ENCODE measurements around the gene LRRC49. TPM values are rescaled to one million over a fixed set of nuclear protein-coding genes. Genes with fewer than 3 reads are reported as not detected.

LRRC49 gene
- under 1 TPM; 0.14 to 0.62 TPM for total RNA-seq

- POLR2A ChIA-PET, result no interaction called here
These were observed at the start of gene LRRC49, which contains the start of gene THAP10 for GRCh38 chr15:70892002-70892911. TSS of gene LRRC49 (plus strand) at chr15:70892826. CDS start at chr15:70892895, 69 bp downstream. TSS of gene THAP10 (minus strand) at chr15:70892433. CDS start at chr15:70892272, 161 bp downstream.

GRCh38 chr15:70845602-70846360, 46.8 kb upstream of the LRRC49 start:
- intact Hi-C loops (cut with DNase I, micrococcal nuclease), result no loop called here
- ATAC-seq (no peak), DNase-seq (no peak)
- no peaks in the 10 kb centered on the region for H3K4me1 Mint-ChIP-seq
- no peaks in the 10 kb centered on the region for H3K9me3 Mint-ChIP-seq (ENCODE audit: low read depth)
- POLR2A ChIA-PET, result interaction anchor here (0.6 kb wide), 1 partner anchor 241 kb away, joined by 9 read pairs; no protein-coding TSS in a partner anchor
- no peak overlapping the region for H3K27ac Mint-ChIP-seq
- H3K4me3 Mint-ChIP-seq, result no peak overlapping the region
- peaks cover 31% of the 10 kb centered on the region for H3K27me3 Mint-ChIP-seq
- H3K36me3 Mint-ChIP-seq (ENCODE audit: low read depth), result no peaks in the 10 kb centered on the region
- CTCF ChIA-PET, result interaction anchor here (1.2 kb wide), 1 partner anchor 21 kb away, joined by 4 read pairs; no protein-coding TSS in a partner anchor

More at GRCh38 chr15:70892002-70892911, at the start of gene LRRC49, which contains the start of gene THAP10:
- DNase-seq (peak; percentile 71), ATAC-seq (peak; percentile 86)
- Mint-ChIP-seq H3K4me1 (peaks cover 9% of the 10 kb centered on the region), H3K9me3 (ENCODE audit: low read depth) (no peaks in the 10 kb centered on the region), H3K4me3 (peak within 1 kb of the TSS; percentile 84), H3K27me3 (peaks cover 39% of the 10 kb centered on the region), H3K36me3 (ENCODE audit: low read depth) (no peaks in the 10 kb centered on the region), H3K27ac (peak within 1 kb of the TSS; percentile 70)
- intact Hi-C loops (cut with DNase I, micrococcal nuclease), result loop anchor here in 1 of 2 experiments (1.0 kb wide), 1 partner anchor 129 kb away; the partner anchor contains the start of gene UACA
- CTCF ChIA-PET, result interaction anchor here (0.5 to 1.7 kb wide), 5 partner anchors 13 to 810 kb away, joined by 3 to 8 read pairs (median 3); no protein-coding TSS in a partner anchor

- H3K27me3 Mint-ChIP-seq, result peaks cover 45% of the 10 kb centered on the region
- peaks cover 3% of the 10 kb centered on the region for H3K4me1 Mint-ChIP-seq
- DNase-seq (no peak), ATAC-seq (no peak)
- no peak overlapping the region for H3K27ac Mint-ChIP-seq
- CTCF ChIA-PET, result interaction anchor here (0.7 to 0.8 kb wide), 2 partner anchors 37 to 180 kb away, joined by 3 read pairs; no protein-coding TSS in a partner anchor
- no peaks in the 10 kb centered on the region for H3K9me3 Mint-ChIP-seq (ENCODE audit: low read depth)
- no peaks in the 10 kb centered on the region for H3K36me3 Mint-ChIP-seq (ENCODE audit: low read depth)
- intact Hi-C loops (cut with DNase I, micrococcal nuclease), result no loop called here
- no peak overlapping the region for H3K4me3 Mint-ChIP-seq
- POLR2A ChIA-PET, result no interaction called here
These were observed 40.7 kb upstream of the LRRC49 start for GRCh38 chr15:70851889-70852288.

- Mint-ChIP-seq H3K9me3 (ENCODE audit: low read depth) (no peaks in the 10 kb centered on the region), H3K4me1 (peaks cover 3% of the 10 kb centered on the region), H3K27me3 (peaks cover 45% of the 10 kb centered on the region), H3K27ac (no peak overlapping the region), H3K4me3 (peak overlapping the region; percentile 45), H3K36me3 (ENCODE audit: low read depth) (no peaks in the 10 kb centered on the region)
- intact Hi-C loops (cut with DNase I, micrococcal nuclease), result no loop called here
- CTCF ChIA-PET, result interaction anchor here (0.6 to 0.8 kb wide), 2 partner anchors 56 to 591 kb away, joined by 3 read pairs; no protein-coding TSS in a partner anchor
- POLR2A ChIA-PET, result no interaction called here
- DNase-seq, result no peak
- no peak for ATAC-seq
These were observed 39.9 kb upstream of the LRRC49 start for GRCh38 chr15:70852501-70853317.

- Mint-ChIP-seq H3K9me3 (ENCODE audit: low read depth) (no peaks in the 10 kb centered on the region), H3K36me3 (ENCODE audit: low read depth) (no peaks in the 10 kb centered on the region), H3K27me3 (peaks cover 43% of the 10 kb centered on the region), H3K4me1 (peaks cover 3% of the 10 kb centered on the region), H3K27ac (no peak overlapping the region), H3K4me3 (peak overlapping the region; percentile 45)
- ATAC-seq (peak; percentile 63), DNase-seq (peak; percentile 49)
- intact Hi-C loops (cut with DNase I, micrococcal nuclease), result no loop called here
- CTCF ChIA-PET, result interaction anchor here (0.8 kb wide), 1 partner anchor 56 kb away, joined by 3 read pairs; no protein-coding TSS in a partner anchor
- POLR2A ChIA-PET, result no interaction called here
These were observed 39.2 kb upstream of the LRRC49 start for GRCh38 chr15:70853318-70853972.

GRCh38 chr15:70853973-70854665, 38.5 kb upstream of the LRRC49 start, which contains the start of gene LARP6:
TSS of gene LARP6 (minus strand) at chr15:70854157. CDS start at chr15:70854088, 69 bp downstream.
- peaks cover 3% of the 10 kb centered on the region for H3K4me1 Mint-ChIP-seq
- DNase-seq (peak; percentile 43), ATAC-seq (peak; percentile 63)
- peaks cover 44% of the 10 kb centered on the region for H3K27me3 Mint-ChIP-seq
- H3K9me3 Mint-ChIP-seq (ENCODE audit: low read depth), result no peaks in the 10 kb centered on the region
- H3K27ac Mint-ChIP-seq, result no peak within 1 kb of the TSS
- H3K4me3 Mint-ChIP-seq, result peak within 1 kb of the TSS; percentile 63
- intact Hi-C loops (cut with DNase I, micrococcal nuclease), result no loop called here
- ChIA-PET POLR2A (no interaction called here), CTCF (interaction anchor here (0.5 to 0.8 kb wide), 2 partner anchors 11 to 55 kb away, joined by 3 read pairs; no protein-coding TSS in a partner anchor)
- H3K36me3 Mint-ChIP-seq (ENCODE audit: low read depth), result no peaks in the 10 kb centered on the region

- intact Hi-C loops (cut with DNase I, micrococcal nuclease), result no loop called here
- Mint-ChIP-seq H3K9me3 (ENCODE audit: low read depth) (no peaks in the 10 kb centered on the region), H3K4me3 (peak overlapping the region; percentile 63), H3K4me1 (peaks cover 3% of the 10 kb centered on the region), H3K27ac (no peak overlapping the region), H3K36me3 (ENCODE audit: low read depth) (no peaks in the 10 kb centered on the region), H3K27me3 (peaks cover 44% of the 10 kb centered on the region)
- ATAC-seq (no peak), DNase-seq (no peak)
- ChIA-PET POLR2A (no interaction called here), CTCF (interaction anchor here (0.5 kb wide), 1 partner anchor 11 kb away, joined by 3 read pairs; no protein-coding TSS in a partner anchor)
These were observed 38.0 kb upstream of the LRRC49 start for GRCh38 chr15:70854666-70854976.

- ATAC-seq (no peak), DNase-seq (no peak)
- Mint-ChIP-seq H3K4me3 (no peak overlapping the region), H3K27me3 (peaks cover 35% of the 10 kb centered on the region), H3K4me1 (peaks cover 3% of the 10 kb centered on the region), H3K27ac (no peak overlapping the region), H3K36me3 (ENCODE audit: low read depth) (no peaks in the 10 kb centered on the region), H3K9me3 (ENCODE audit: low read depth) (no peaks in the 10 kb centered on the region)
- ChIA-PET CTCF (interaction anchor here (1.1 to 1.6 kb wide), 2 partner anchors 19 to 175 kb away, joined by 3 to 4 read pairs; no protein-coding TSS in a partner anchor), POLR2A (no interaction called here)
- intact Hi-C loops (cut with DNase I, micrococcal nuclease), result no loop called here
These were observed 36.9 kb upstream of the LRRC49 start for GRCh38 chr15:70855764-70856163.

GRCh38 chr15:70856177-70856883, 36.3 kb upstream of the LRRC49 start:
- H3K27me3 Mint-ChIP-seq, result peaks cover 32% of the 10 kb centered on the region
- no peak overlapping the region for H3K4me3 Mint-ChIP-seq
- no peak overlapping the region for H3K27ac Mint-ChIP-seq
- intact Hi-C loops (cut with DNase I, micrococcal nuclease), result no loop called here
- H3K36me3 Mint-ChIP-seq (ENCODE audit: low read depth), result no peaks in the 10 kb centered on the region
- DNase-seq (no peak), ATAC-seq (no peak)
- H3K9me3 Mint-ChIP-seq (ENCODE audit: low read depth), result no peaks in the 10 kb centered on the region
- peaks cover 3% of the 10 kb centered on the region for H3K4me1 Mint-ChIP-seq
- ChIA-PET CTCF (interaction anchor here (0.5 to 1.6 kb wide), 3 partner anchors 18 to 176 kb away, joined by 3 to 4 read pairs (median 3); no protein-coding TSS in a partner anchor), POLR2A (no interaction called here)

All from activated CD4-positive, alpha-beta T cell treated with anti-CD3 and anti-CD28 coated beads for 36 hours (primary cell).